ENCODE data around the gene TBL1X. TPM values are rescaled to one million over a fixed set of nuclear protein-coding genes. Genes with fewer than 3 reads are reported as not detected.

TBL1X gene
- polyA plus RNA-seq, 1 donor (not counting 4 experiments of a cell fraction or from before 2014, with no cell fraction given): 2.2 TPM

DNA sequence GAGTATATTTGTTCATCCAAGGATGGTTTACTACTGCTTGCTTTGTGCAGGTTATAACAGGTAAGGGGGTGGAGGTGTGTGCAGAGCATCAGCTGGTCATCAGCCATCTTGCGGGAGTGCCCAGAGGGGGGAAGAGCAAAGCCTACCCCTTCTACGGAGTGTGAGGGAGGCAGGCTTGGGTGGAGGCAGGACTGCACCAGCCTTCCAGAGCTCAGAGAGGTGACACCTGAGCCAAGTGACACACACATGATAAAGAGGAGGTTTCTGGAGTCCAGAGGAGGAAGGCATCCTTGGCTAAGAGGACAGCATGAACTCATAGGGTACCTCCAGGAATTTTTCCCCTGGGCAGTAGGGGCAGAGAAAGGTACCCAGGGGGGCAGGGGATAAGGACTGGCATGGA, 126.6 kb downstream of the TBL1X start:
- Histone ChIP-seq H3K27ac (ENCODE audit: control insufficient read depth, insufficient read depth, low read length) (no peak overlapping the region), H2AFZ (ENCODE audit: control insufficient read depth, low read length) (no peak overlapping the region), H3K9ac (ENCODE audit: control insufficient read depth, extremely low read depth, insufficient read depth, low read length) (no peak overlapping the region), H3K9me3 (ENCODE audit: control insufficient read depth, low read depth, low read length) (no peaks in the 10 kb centered on the region), H3K9me1 (ENCODE audit: control insufficient read depth, extremely low read depth, insufficient read depth, low read length) (no peaks in the 10 kb centered on the region), H3K79me2 (ENCODE audit: control insufficient read depth, insufficient read depth, low read length) (no peaks in the 10 kb centered on the region), H4K20me1 (ENCODE audit: control insufficient read depth, extremely low read depth, insufficient read depth, low read length) (no peaks in the 10 kb centered on the region), H3K36me3 (ENCODE audit: control insufficient read depth in 2 of 2, extremely low read depth in 1 of 2, insufficient read depth in 2 of 2, low read length in 2 of 2) (no peaks in the 10 kb centered on the region), H3K4me2 (ENCODE audit: control insufficient read depth, extremely low read depth, insufficient read depth, low read depth, low read length) (no peak overlapping the region), H3K27me3 (ENCODE audit: control insufficient read depth, extremely low read depth, insufficient read depth, low read length) (no peaks in the 10 kb centered on the region), H3K4me1 (ENCODE audit: control insufficient read depth, extremely low read depth, insufficient read depth, low read length) (no peaks in the 10 kb centered on the region), H3K4me3 (ENCODE audit: control insufficient read depth in 2 of 3, extremely low read depth in 1 of 3, insufficient read depth in 2 of 3, low read depth in 1 of 3, low read length in 3 of 3) (no peak overlapping the region)
- dilution Hi-C loops (cut with MboI; ENCODE audit: extremely low pct_ligation_motif_present, low sequenced_read_pairs): no loop called here
- DNase-seq (ENCODE audit: low read depth, low spot score) (no peak), FAIRE-seq (no peak)
- no peak for TF ChIP-seq EZH2 (IDR thresholded peaks at IDR 0.05; ENCODE audit: low read length)
- TF ChIP-seq, protein P1, sequence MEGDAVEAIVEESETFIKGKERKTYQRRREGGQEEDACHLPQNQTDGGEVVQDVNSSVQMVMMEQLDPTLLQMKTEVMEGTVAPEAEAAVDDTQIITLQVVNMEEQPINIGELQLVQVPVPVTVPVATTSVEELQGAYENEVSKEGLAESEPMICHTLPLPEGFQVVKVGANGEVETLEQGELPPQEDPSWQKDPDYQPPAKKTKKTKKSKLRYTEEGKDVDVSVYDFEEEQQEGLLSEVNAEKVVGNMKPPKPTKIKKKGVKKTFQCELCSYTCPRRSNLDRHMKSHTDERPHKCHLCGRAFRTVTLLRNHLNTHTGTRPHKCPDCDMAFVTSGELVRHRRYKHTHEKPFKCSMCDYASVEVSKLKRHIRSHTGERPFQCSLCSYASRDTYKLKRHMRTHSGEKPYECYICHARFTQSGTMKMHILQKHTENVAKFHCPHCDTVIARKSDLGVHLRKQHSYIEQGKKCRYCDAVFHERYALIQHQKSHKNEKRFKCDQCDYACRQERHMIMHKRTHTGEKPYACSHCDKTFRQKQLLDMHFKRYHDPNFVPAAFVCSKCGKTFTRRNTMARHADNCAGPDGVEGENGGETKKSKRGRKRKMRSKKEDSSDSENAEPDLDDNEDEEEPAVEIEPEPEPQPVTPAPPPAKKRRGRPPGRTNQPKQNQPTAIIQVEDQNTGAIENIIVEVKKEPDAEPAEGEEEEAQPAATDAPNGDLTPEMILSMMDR (optimal IDR thresholded peaks at IDR 0.05 in 1 of 3, IDR thresholded peaks at IDR 0.05 in 1 of 3, conservative IDR thresholded peaks at IDR 0.05 in 1 of 3; ENCODE audit: extremely low read depth in 1 of 3, insufficient read depth in 2 of 3, low read length in 3 of 3): no peak

DNA sequence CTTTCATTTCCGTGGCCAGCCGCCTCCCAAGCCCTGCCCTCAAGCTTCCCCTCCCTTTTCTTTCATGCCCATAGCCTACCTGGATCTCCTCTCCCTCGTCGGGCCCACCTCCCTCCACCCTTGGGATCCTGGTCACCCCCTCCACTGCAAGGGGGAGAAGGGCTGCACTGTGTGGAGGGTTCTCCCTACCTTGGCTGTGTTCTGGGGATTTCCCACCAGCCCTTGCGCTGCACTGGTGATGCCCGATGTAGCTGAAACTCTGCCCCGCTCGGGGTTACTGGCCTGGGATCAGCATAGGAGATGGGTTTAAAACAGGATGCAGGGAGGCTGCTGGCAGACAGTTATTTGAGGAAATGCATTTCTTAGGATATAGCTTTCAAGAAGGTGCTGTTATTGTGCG, 128.9 kb downstream of the TBL1X start:
- no peak overlapping the region for H2AFZ ChIP-seq (ENCODE audit: control insufficient read depth, low read length)
- no peaks in the 10 kb centered on the region for H4K20me1 ChIP-seq (ENCODE audit: control insufficient read depth, extremely low read depth, insufficient read depth, low read length)
- no peak overlapping the region for H3K4me2 ChIP-seq (ENCODE audit: control insufficient read depth, extremely low read depth, insufficient read depth, low read depth, low read length)
- no peaks in the 10 kb centered on the region for H3K9me1 ChIP-seq (ENCODE audit: control insufficient read depth, extremely low read depth, insufficient read depth, low read length)
- no peaks in the 10 kb centered on the region for H3K79me2 ChIP-seq (ENCODE audit: control insufficient read depth, insufficient read depth, low read length)
- no peak overlapping the region for H3K27ac ChIP-seq (ENCODE audit: control insufficient read depth, insufficient read depth, low read length)
- H3K4me3 ChIP-seq (ENCODE audit: control insufficient read depth in 2 of 3, extremely low read depth in 1 of 3, insufficient read depth in 2 of 3, low read depth in 1 of 3, low read length in 3 of 3): no peak overlapping the region
- H3K9ac ChIP-seq (ENCODE audit: control insufficient read depth, extremely low read depth, insufficient read depth, low read length): no peak overlapping the region
- no peak for FAIRE-seq
- DNase-seq (ENCODE audit: low read depth, low spot score): no peak
- dilution Hi-C loops (cut with MboI; ENCODE audit: extremely low pct_ligation_motif_present, low sequenced_read_pairs): no loop called here
- no peaks in the 10 kb centered on the region for H3K36me3 ChIP-seq (ENCODE audit: control insufficient read depth in 2 of 2, extremely low read depth in 1 of 2, insufficient read depth in 2 of 2, low read length in 2 of 2)
- no peaks in the 10 kb centered on the region for H3K27me3 ChIP-seq (ENCODE audit: control insufficient read depth, extremely low read depth, insufficient read depth, low read length)
- H3K4me1 ChIP-seq (ENCODE audit: control insufficient read depth, extremely low read depth, insufficient read depth, low read length): no peaks in the 10 kb centered on the region
- H3K9me3 ChIP-seq (ENCODE audit: control insufficient read depth, low read depth, low read length): no peaks in the 10 kb centered on the region
- TF ChIP-seq, protein P1 (optimal IDR thresholded peaks at IDR 0.05 in 1 of 3, IDR thresholded peaks at IDR 0.05 in 1 of 3, conservative IDR thresholded peaks at IDR 0.05 in 1 of 3; ENCODE audit: extremely low read depth in 1 of 3, insufficient read depth in 2 of 3, low read length in 3 of 3): no peak
- TF ChIP-seq EZH2 (IDR thresholded peaks at IDR 0.05; ENCODE audit: low read length): no peak

Measured in keratinocyte (primary cell).